Astrocyte of the spinal cord (primary cell): ENCODE measurements around the gene CDKN1A.
A peak's percentile ranks its signal among the peaks of the same experiment; 100 is the strongest.

Experiments used
- DNase-seq: peaks from one replicate; pipeline ENCODE4 v3.0.0; 2011; ENCODE audit warnings: low read depth, low spot score
- H3K4me3 ChIP-seq: 2 replicates; pipeline ENCODE4 v1.5.1; 2011; ENCODE audit warnings: low read depth, mild to moderate bottlenecking, low read length, moderate library complexity
- in situ Hi-C: cut with HindIII; loops from 2 replicates; pipeline ENCODE4 v1.10.0; 2017; ENCODE audit warnings: low sequenced_read_pairs
- TF ChIP-seq, protein P1 (sequence below): IDR thresholded peaks from 2 replicates; pipeline ENCODE4 v1.5.1; 2012; ENCODE audit warnings: low read depth, mild to moderate bottlenecking, low read length, inconsistent platforms

The CDKN1A gene

DNA sequence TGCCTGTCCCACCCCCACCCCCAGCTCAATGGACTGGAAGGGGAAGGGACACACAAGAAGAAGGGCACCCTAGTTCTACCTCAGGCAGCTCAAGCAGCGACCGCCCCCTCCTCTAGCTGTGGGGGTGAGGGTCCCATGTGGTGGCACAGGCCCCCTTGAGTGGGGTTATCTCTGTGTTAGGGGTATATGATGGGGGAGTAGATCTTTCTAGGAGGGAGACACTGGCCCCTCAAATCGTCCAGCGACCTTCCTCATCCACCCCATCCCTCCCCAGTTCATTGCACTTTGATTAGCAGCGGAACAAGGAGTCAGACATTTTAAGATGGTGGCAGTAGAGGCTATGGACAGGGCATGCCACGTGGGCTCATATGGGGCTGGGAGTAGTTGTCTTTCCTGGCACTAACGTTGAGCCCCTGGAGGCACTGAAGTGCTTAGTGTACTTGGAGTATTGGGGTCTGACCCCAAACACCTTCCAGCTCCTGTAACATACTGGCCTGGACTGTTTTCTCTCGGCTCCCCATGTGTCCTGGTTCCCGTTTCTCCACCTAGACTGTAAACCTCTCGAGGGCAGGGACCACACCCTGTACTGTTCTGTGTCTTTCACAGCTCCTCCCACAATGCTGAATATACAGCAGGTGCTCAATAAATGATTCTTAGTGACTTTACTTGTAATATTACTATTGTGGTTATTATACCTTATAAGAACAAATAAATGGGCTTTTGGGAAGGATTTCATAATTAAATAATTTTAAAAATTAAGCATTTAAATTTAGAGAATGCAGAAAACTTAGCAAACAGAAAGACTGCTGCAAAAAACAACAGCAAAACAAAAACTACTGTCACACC lies 8.4 kb downstream of the CDKN1A start:
- TF ChIP-seq, protein P1, sequence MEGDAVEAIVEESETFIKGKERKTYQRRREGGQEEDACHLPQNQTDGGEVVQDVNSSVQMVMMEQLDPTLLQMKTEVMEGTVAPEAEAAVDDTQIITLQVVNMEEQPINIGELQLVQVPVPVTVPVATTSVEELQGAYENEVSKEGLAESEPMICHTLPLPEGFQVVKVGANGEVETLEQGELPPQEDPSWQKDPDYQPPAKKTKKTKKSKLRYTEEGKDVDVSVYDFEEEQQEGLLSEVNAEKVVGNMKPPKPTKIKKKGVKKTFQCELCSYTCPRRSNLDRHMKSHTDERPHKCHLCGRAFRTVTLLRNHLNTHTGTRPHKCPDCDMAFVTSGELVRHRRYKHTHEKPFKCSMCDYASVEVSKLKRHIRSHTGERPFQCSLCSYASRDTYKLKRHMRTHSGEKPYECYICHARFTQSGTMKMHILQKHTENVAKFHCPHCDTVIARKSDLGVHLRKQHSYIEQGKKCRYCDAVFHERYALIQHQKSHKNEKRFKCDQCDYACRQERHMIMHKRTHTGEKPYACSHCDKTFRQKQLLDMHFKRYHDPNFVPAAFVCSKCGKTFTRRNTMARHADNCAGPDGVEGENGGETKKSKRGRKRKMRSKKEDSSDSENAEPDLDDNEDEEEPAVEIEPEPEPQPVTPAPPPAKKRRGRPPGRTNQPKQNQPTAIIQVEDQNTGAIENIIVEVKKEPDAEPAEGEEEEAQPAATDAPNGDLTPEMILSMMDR, result no peak
- DNase-seq, result no peak
- no peak overlapping the region for H3K4me3 ChIP-seq
- in situ Hi-C loops, result no loop called here

GRCh38 chr6:36688063-36688738 lies 9.7 kb downstream of the CDKN1A start:
- TF ChIP-seq, protein P1, result no peak
- peak; percentile 32 for DNase-seq
- H3K4me3 ChIP-seq, result no peak overlapping the region
- in situ Hi-C loops, result no loop called here

DNA sequence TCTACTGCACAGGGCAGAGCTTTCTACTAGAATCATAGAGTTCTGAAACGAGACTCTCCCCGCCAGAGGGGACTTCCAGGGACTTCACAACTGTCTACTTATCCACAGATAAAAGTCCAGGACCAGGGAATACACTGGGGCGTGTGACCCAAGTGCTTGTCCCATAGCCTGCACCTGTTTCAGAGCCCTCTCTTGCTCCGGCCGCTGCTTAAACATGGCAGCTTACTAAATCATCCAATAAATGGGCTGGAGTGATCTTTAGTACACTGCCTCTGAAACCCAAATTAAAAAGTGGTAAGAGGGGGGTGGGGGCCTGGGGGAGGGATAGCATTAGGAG lies 10.2 kb downstream of the CDKN1A start:
- DNase-seq, result peak; percentile 22
- in situ Hi-C loops, result no loop called here
- no peak overlapping the region for H3K4me3 ChIP-seq
- TF ChIP-seq, protein P1, result no peak

- DNase-seq, result no peak
- in situ Hi-C loops, result no loop called here
- TF ChIP-seq, protein P1, result no peak
- H3K4me3 ChIP-seq, result no peak overlapping the region
These were observed 12.5 kb downstream of the CDKN1A start for GRCh38 chr6:36691011-36691410.

- TF ChIP-seq, protein P1, result no peak
- no peak for DNase-seq
- H3K4me3 ChIP-seq, result no peak overlapping the region
- in situ Hi-C loops, result no loop called here
These were observed 13.1 kb downstream of the CDKN1A start for GRCh38 chr6:36691612-36692011.

- in situ Hi-C loops, result no loop called here
- TF ChIP-seq, protein P1, result no peak
- DNase-seq, result no peak
- H3K4me3 ChIP-seq, result no peak overlapping the region
These were observed 13.7 kb downstream of the CDKN1A start for GRCh38 chr6:36692220-36692619.
